K562 (cell line): ENCODE data around the gene PJA1. TPM values are rescaled to one million over a fixed set of nuclear protein-coding genes. Genes with fewer than 3 reads are reported as not detected.

Source experiments
- ATAC-seq: fragments of 200-7000 bp; cut with Tn5 transposase; 3 replicates; pipeline ENCODE4 v1.9.1; 2020; ENCODE audit warnings: moderate library complexity
- BruUV-seq: library from RNA; stranded (reverse); fragments of 400-500 nt; replicated peaks from 2 replicates; lab custom pipeline; 2021; lab: Mats Ljungman, UMichigan
- CTCF ChIA-PET: fragments of 300-600 bp; formaldehyde crosslinking; extraction: SDS; loops from one replicate; lab custom pipeline; 2021; ENCODE audit warnings: low intra/inter-chr PET ratio; lab: Yijun Ruan, JAX
- POLR2A ChIA-PET: fragments of 300-600, 350-650 bp; sonication (Branson Sonifier 250); formaldehyde crosslinking; extraction: SDS; loops from one replicate; lab custom pipeline; 2021; ENCODE audit warnings: antibody characterized with exemption, inconsistent platforms; lab: Yijun Ruan, JAX
- DNase-seq, 4 experiments: peaks; one replicate each; pipeline versions ENCODE4 v3.0.0 to v3.0.0-alpha.2; 2011 to 2018; ENCODE audit warnings: low spot score in 3 of 4, mixed read lengths in 3 of 4; ENCODE audit errors: extremely low read depth in 1 of 4
- FAIRE-seq: peaks from 2 replicates; lab custom pipeline; 2011; peaks lifted over from hg19 to GRCh38; lab: Jason Lieb, UNC
- H2AFZ ChIP-seq: 2 replicates; pipeline ENCODE4 v1.6.0; 2011; ENCODE audit warnings: low read depth, low read length, control low read depth, inconsistent platforms
- H3K27ac ChIP-seq: fragments of 200-600 bp; 3 replicates; pipeline ENCODE4 v1.8.0; 2011; ENCODE audit warnings: low read depth, mild to moderate bottlenecking, control low read depth, inconsistent platforms, low read length, moderate library complexity, mixed read lengths; ENCODE audit errors: extremely low read depth
- H3K27me3 ChIP-seq, 2 experiments: fragments of 300-600 bp in 1 of 2; 2 replicates in 1 of 2; 3 replicates in 1 of 2; pipeline versions ENCODE4 v1.6.0 to v1.8.0; 2011; ENCODE audit warnings: inconsistent platforms in 2 of 2, low read length in 2 of 2, mild to moderate bottlenecking in 1 of 2, mixed read lengths in 1 of 2, moderate library complexity in 1 of 2; ENCODE audit not compliant: control insufficient read depth in 2 of 2, insufficient read depth in 2 of 2
- H3K36me3 ChIP-seq: fragments of 300-600 bp; 3 replicates; pipeline ENCODE4 v1.8.0; 2011; ENCODE audit warnings: mild to moderate bottlenecking, low read length, inconsistent platforms; ENCODE audit not compliant: control insufficient read depth, insufficient read depth
- H3K4me1 ChIP-seq, 2 experiments: fragments of 200-600 bp in 1 of 2; replicated peaks in 1 of 2; 2 replicates in 1 of 2; 3 replicates in 1 of 2; pipeline versions ENCODE4 v1.5.1 to v1.8.0; 2011; ENCODE audit warnings: inconsistent platforms in 2 of 2, low read length in 2 of 2, mild to moderate bottlenecking in 1 of 2, mixed read lengths in 1 of 2, moderate library complexity in 1 of 2; ENCODE audit not compliant: control insufficient read depth in 2 of 2, insufficient read depth in 2 of 2
- H3K4me2 ChIP-seq: 2 replicates; pipeline ENCODE4 v1.6.1; 2011; ENCODE audit warnings: low read length, control low read depth, inconsistent platforms, mixed read lengths; ENCODE audit not compliant: insufficient read depth
- H3K4me3 ChIP-seq: fragments of 200-600 bp; sonication (generic), shearing (Covaris generic); 2 replicates; pipeline ENCODE4 v1.5.1; 2016; ENCODE audit warnings: control low read depth, inconsistent platforms
- H3K79me2 ChIP-seq: fragments of 200-600 bp; 3 replicates; pipeline ENCODE4 v1.8.0; 2011; ENCODE audit warnings: low read length, inconsistent platforms; ENCODE audit not compliant: control insufficient read depth, insufficient read depth
- H3K9ac ChIP-seq, 2 experiments: 2 replicates each; pipeline versions ENCODE4 v1.6.0 to v1.6.1; 2011; ENCODE audit warnings: low read depth in 2 of 2, low read length in 2 of 2, control low read depth in 1 of 2, inconsistent platforms in 1 of 2, mild to moderate bottlenecking in 1 of 2, mixed read lengths in 1 of 2; ENCODE audit not compliant: insufficient read depth in 1 of 2
- H3K9me1 ChIP-seq: one replicate; pipeline ENCODE4 v1.6.0; 2011; ENCODE audit warnings: inconsistent platforms, mild to moderate bottlenecking, low read length, moderate library complexity; ENCODE audit not compliant: control insufficient read depth, insufficient read depth
- H3K9me3 ChIP-seq: replicated peaks from 2 replicates; pipeline ENCODE4 v1.5.1; 2011; ENCODE audit warnings: low read depth, low read length, inconsistent platforms; ENCODE audit not compliant: control insufficient read depth, insufficient read depth
- H4K20me1 ChIP-seq: replicated peaks from 2 replicates; pipeline ENCODE4 v1.6.1; 2011; ENCODE audit warnings: low read length, inconsistent platforms, mixed read lengths; ENCODE audit not compliant: control insufficient read depth, insufficient read depth
- ATF7 ChIP-seq: fragments of 450-650 bp; IDR thresholded peaks from 2 replicates; pipeline ENCODE4 v1.7.1; 2014; ENCODE audit warnings: mild to moderate bottlenecking, moderate library complexity
- ESRRB ChIP-seq: fragments of 250-450 bp; sonication (Bioruptor Pico); IDR thresholded peaks from 2 replicates; pipeline ENCODE4 v1.5.0; 2020; ENCODE audit warnings: mild to moderate bottlenecking, moderate library complexity, borderline replicate concordance
- GATAD2A ChIP-seq: fragments of 450-650 bp; IDR thresholded peaks from 2 replicates; pipeline ENCODE4 v1.6.1; 2017
- MCM5 ChIP-seq: fragments of 450-650 bp; IDR thresholded peaks from 2 replicates; pipeline ENCODE4 v1.6.1; 2016; ENCODE audit warnings: low read depth
- PHB2 ChIP-seq: fragments of 450-650 bp; IDR thresholded peaks from 2 replicates; pipeline ENCODE4 v1.6.1; 2017; ENCODE audit warnings: low read depth
- POLR2G ChIP-seq: fragments of 200-400 bp; formaldehyde crosslinking; IDR thresholded peaks from 2 replicates; pipeline ENCODE4 v1.6.1; 2017; ENCODE audit warnings: low read depth, mild to moderate bottlenecking, antibody characterized with exemption, low read length, moderate library complexity
- SRSF1 ChIP-seq: fragments of 200-400 bp; formaldehyde crosslinking; IDR thresholded peaks from 2 replicates; pipeline ENCODE4 v1.6.1; 2017; ENCODE audit warnings: mild to moderate bottlenecking, low read depth, low read length, moderate library complexity
- WGBS: fragments of 100-300 bp; shearing (Covaris generic); methylation state at CpG from one replicate; pipeline ENCODE4 v1.1.6; 2016; ENCODE audit warnings: low coverage, mixed read lengths; ENCODE audit not compliant: insufficient coverage; ENCODE audit errors: missing lambda C conversion rate; 5-methylcytosine and 5-hydroxymethylcytosine counted together
- in situ Hi-C: fragments of 300-500 bp; cut with MboI; formaldehyde crosslinking; loops from 4 replicates; pipeline ENCODE4 v1.15.0; 2018; ENCODE audit warnings: inconsistent platforms, mixed read lengths
- intact Hi-C: fragments of 100-400 bp; cut with micrococcal nuclease; formaldehyde crosslinking; loops from 2 replicates; pipeline ENCODE4 v1.14.2; 2022
- polyA plus RNA-seq, 8 experiments: library from polyadenylated mRNA; depleted of rRNA in 4 of 8; stranded (reverse) in 5 of 8; unstranded in 3 of 8; fragments of >200 nt; fragmentation: Nextera tagmentation in 2 of 8; fragmentation: Illumina TruSeq in 1 of 8; extraction: Ambion mirVana in 2 of 8; extraction: Trizol in 1 of 8; gene quantifications; 2 replicates each; pipeline versions ENCODE4 v1.2.1 to v1.2.3, GENCODE V29; 2011 to 2014; ENCODE audit warnings: inconsistent platforms in 1 of 8, missing spikeins in 1 of 8
- total RNA-seq, 7 experiments: library from RNA; depleted of rRNA in 6 of 7; stranded (reverse); fragments of >200 nt in 6 of 7; fragmentation: Illumina TruSeq in 2 of 7; extraction: Trizol in 2 of 7; gene quantifications; 2 replicates each; pipeline versions ENCODE4 v1.2.1 to v1.2.3, GENCODE V29; 2011 to 2021; ENCODE audit warnings: low replicate concordance in 1 of 7
- TF ChIP-seq, protein P1 (sequence below): sonication (generic); formaldehyde crosslinking; IDR thresholded peaks from 2 replicates; pipeline ENCODE4 v1.4.0; 2020; ENCODE audit warnings: mild to moderate bottlenecking, missing genetic modification reagents
- TF ChIP-seq, protein P2 (sequence below): fragments of 250-450 bp; sonication (Bioruptor Pico); IDR thresholded peaks from 2 replicates; pipeline ENCODE4 v1.4.0; 2020
- TF ChIP-seq, protein P3 (sequence below), 3 experiments: fragments of 200-800 bp in 1 of 3; sonication (Bioruptor generic) in 1 of 3; sonication (generic) in 1 of 3; formaldehyde crosslinking in 1 of 3; IDR thresholded peaks; 2 replicates each; pipeline versions ENCODE4 v1.6.1 to v1.8.0; 2016 to 2022; ENCODE audit warnings: mild to moderate bottlenecking in 2 of 3, missing compliant biosample characterization in 2 of 3, missing genetic modification characterization in 2 of 3, missing genetic modification reagents in 1 of 3

The PJA1 gene
- total and polyA plus RNA-seq, 9 of the 15 experiments (the other 6 are each of a cell fraction or from before 2014, with no cell fraction given) = 1.6 to 6.0 (median 4.0) TPM

DNA sequence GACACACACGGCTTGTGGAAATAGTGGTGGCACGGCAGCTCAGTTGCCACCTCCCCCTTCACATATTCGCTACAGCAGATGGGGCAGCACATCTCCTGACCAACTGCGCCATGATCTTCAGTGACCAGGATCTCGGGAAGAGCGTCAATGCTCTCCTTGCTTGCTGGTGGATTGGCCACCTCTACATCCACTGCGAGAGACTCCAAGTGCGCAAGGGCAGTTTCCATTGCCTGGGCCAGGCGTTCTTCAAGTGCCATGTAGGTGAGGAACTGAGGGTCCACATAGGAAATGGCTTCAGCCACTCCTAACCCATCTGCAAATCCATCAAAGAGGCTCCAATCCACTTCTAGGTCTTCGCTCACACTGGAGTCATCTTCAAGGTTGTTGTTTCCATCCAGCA lies 3.9 kb downstream of the PJA1 start:
- CTCF ChIA-PET = no interaction called here

More for the DNA sequence above, 3.9 kb downstream of the PJA1 start:
- ATAC-seq (no peak), FAIRE-seq (no peak), DNase-seq (no peak)
- no peak overlapping the region for H2AFZ ChIP-seq
- no peaks in the 10 kb centered on the region for H3K9me3 ChIP-seq
- H3K79me2 ChIP-seq = no peaks in the 10 kb centered on the region
- H3K36me3 ChIP-seq = no peaks in the 10 kb centered on the region; the same call in 2 of the 3 replicates
- H4K20me1 ChIP-seq = no peaks in the 10 kb centered on the region
- 23% methylated on average over 8 of the region's 10 CpGs for WGBS
- no peaks in the 10 kb centered on the region for H3K9me1 ChIP-seq
- in situ Hi-C loops (no loop called here), intact Hi-C loops (no loop called here)
- no peak overlapping the region for H3K27ac ChIP-seq
- no peak overlapping the region for H3K4me2 ChIP-seq
- no peak overlapping the region for H3K4me3 ChIP-seq
- no TSS peak for BruUV-seq
- peaks cover 0 to 10% of the 10 kb centered on the region in 2 experiments; a peak in 1 of 5 replicates for H3K27me3 ChIP-seq
- TF ChIP-seq POLR2G (no peak), MCM5 (no peak), GATAD2A (no peak), ESRRB (CRISPR knock-in tag) (no peak), PHB2 (no peak), SRSF1 (no peak), ATF7 (no peak)
- TF ChIP-seq, protein P1, sequence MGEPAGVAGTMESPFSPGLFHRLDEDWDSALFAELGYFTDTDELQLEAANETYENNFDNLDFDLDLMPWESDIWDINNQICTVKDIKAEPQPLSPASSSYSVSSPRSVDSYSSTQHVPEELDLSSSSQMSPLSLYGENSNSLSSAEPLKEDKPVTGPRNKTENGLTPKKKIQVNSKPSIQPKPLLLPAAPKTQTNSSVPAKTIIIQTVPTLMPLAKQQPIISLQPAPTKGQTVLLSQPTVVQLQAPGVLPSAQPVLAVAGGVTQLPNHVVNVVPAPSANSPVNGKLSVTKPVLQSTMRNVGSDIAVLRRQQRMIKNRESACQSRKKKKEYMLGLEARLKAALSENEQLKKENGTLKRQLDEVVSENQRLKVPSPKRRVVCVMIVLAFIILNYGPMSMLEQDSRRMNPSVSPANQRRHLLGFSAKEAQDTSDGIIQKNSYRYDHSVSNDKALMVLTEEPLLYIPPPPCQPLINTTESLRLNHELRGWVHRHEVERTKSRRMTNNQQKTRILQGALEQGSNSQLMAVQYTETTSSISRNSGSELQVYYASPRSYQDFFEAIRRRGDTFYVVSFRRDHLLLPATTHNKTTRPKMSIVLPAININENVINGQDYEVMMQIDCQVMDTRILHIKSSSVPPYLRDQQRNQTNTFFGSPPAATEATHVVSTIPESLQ = no peak
- TF ChIP-seq, protein P2, sequence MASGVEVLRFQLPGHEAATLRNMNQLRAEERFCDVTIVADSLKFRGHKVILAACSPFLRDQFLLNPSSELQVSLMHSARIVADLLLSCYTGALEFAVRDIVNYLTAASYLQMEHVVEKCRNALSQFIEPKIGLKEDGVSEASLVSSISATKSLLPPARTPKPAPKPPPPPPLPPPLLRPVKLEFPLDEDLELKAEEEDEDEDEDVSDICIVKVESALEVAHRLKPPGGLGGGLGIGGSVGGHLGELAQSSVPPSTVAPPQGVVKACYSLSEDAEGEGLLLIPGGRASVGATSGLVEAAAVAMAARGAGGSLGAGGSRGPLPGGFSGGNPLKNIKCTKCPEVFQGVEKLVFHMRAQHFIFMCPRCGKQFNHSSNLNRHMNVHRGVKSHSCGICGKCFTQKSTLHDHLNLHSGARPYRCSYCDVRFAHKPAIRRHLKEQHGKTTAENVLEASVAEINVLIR (CRISPR knock-in tag) = no peak
- TF ChIP-seq, protein P3, sequence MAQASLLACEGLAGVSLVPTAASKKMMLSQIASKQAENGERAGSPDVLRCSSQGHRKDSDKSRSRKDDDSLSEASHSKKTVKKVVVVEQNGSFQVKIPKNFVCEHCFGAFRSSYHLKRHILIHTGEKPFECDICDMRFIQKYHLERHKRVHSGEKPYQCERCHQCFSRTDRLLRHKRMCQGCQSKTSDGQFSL (CRISPR knock-in tag; IDR thresholded peaks at IDR 0.05) = no peak
- TF ChIP-seq, protein P3 (tag; IDR thresholded peaks at IDR 0.05) = no peak
- no peak overlapping the region for H3K9ac ChIP-seq
- POLR2A ChIA-PET = no interaction called here
- peaks cover 0 to 8% of the 10 kb centered on the region in 2 experiments; a peak in 2 of 5 replicates for H3K4me1 ChIP-seq
